GM23338 (cell line): ENCODE results near the gene KIF4A.
"Not testable (repeated sequence)": the region's sequence is repeated elsewhere in the genome, so short reads cannot be mapped to it uniquely, and the experiment has no call there.

Experiments used
- CREB1 ChIP-seq: fragments of 250-450 bp; sonication (Bioruptor Pico); IDR thresholded peaks from 2 replicates; pipeline ENCODE4 v1.5.0; 2020; ENCODE audit warnings: low read depth, mild to moderate bottlenecking, moderate library complexity
- CTCF ChIP-seq, 2 experiments: fragments of 200-600 bp in 1 of 2; sonication (generic) in 1 of 2; conservative IDR thresholded peaks; 2 replicates each; pipeline versions ENCODE4 v1.5.1 to v1.6.1; 2016 to 2017; ENCODE audit warnings: antibody characterized with exemption in 2 of 2, low read depth in 2 of 2, mild to moderate bottlenecking in 2 of 2, moderate library complexity in 1 of 2
- ETS1 ChIP-seq: IDR thresholded peaks from 2 replicates; pipeline ENCODE4 v1.6.1; 2016; ENCODE audit warnings: antibody characterized with exemption
- EZH2 ChIP-seq: fragments of 200-600 bp; sonication (generic); IDR thresholded peaks from one replicate; pipeline ENCODE4 v1.8.0; 2017; ENCODE audit warnings: antibody characterized with exemption, mild to moderate bottlenecking, low read depth; ENCODE audit not compliant: unreplicated experiment
- EZH2phosphoT487 ChIP-seq: fragments of 200-600 bp; sonication (generic); IDR thresholded peaks from one replicate; pipeline ENCODE4 v1.8.1; 2018; ENCODE audit warnings: antibody characterized with exemption; ENCODE audit not compliant: unreplicated experiment
- JUNB ChIP-seq: IDR thresholded peaks from one replicate; pipeline ENCODE4 v1.6.1; 2016; ENCODE audit warnings: antibody characterized with exemption; ENCODE audit not compliant: unreplicated experiment
- NANOG ChIP-seq: IDR thresholded peaks from 2 replicates; pipeline ENCODE4 v1.6.1; 2016; ENCODE audit warnings: antibody characterized with exemption, borderline replicate concordance
- POLR2AphosphoS5 ChIP-seq: IDR thresholded peaks from 2 replicates; pipeline ENCODE4 v1.6.1; 2016; ENCODE audit warnings: antibody characterized with exemption, low read depth
- REST ChIP-seq: IDR thresholded peaks from one replicate; pipeline ENCODE4 v1.6.1; 2018; ENCODE audit warnings: antibody characterized with exemption; ENCODE audit not compliant: unreplicated experiment
- ZNF114 ChIP-seq: fragments of 250-450 bp; sonication (Bioruptor Pico); IDR thresholded peaks from 2 replicates; pipeline ENCODE4 v1.5.0; 2020; ENCODE audit warnings: mild to moderate bottlenecking, moderate library complexity
- TF ChIP-seq, protein P1 (sequence below): fragments of 250-450 bp; sonication (Bioruptor Pico); IDR thresholded peaks from 2 replicates; pipeline ENCODE4 v1.5.0; 2020; ENCODE audit warnings: mild to moderate bottlenecking, moderate library complexity

- TF ChIP-seq CTCF (conservative IDR thresholded peaks at IDR 0.05; ENCODE audit: low read depth in 2 of 2); CREB1 (CRISPR knock-in tag); POLR2AphosphoS5; EZH2; EZH2phosphoT487; REST; ETS1; NANOG; JUNB; ZNF114 (CRISPR knock-in tag): not testable (repeated sequence)
- TF ChIP-seq, protein P1, sequence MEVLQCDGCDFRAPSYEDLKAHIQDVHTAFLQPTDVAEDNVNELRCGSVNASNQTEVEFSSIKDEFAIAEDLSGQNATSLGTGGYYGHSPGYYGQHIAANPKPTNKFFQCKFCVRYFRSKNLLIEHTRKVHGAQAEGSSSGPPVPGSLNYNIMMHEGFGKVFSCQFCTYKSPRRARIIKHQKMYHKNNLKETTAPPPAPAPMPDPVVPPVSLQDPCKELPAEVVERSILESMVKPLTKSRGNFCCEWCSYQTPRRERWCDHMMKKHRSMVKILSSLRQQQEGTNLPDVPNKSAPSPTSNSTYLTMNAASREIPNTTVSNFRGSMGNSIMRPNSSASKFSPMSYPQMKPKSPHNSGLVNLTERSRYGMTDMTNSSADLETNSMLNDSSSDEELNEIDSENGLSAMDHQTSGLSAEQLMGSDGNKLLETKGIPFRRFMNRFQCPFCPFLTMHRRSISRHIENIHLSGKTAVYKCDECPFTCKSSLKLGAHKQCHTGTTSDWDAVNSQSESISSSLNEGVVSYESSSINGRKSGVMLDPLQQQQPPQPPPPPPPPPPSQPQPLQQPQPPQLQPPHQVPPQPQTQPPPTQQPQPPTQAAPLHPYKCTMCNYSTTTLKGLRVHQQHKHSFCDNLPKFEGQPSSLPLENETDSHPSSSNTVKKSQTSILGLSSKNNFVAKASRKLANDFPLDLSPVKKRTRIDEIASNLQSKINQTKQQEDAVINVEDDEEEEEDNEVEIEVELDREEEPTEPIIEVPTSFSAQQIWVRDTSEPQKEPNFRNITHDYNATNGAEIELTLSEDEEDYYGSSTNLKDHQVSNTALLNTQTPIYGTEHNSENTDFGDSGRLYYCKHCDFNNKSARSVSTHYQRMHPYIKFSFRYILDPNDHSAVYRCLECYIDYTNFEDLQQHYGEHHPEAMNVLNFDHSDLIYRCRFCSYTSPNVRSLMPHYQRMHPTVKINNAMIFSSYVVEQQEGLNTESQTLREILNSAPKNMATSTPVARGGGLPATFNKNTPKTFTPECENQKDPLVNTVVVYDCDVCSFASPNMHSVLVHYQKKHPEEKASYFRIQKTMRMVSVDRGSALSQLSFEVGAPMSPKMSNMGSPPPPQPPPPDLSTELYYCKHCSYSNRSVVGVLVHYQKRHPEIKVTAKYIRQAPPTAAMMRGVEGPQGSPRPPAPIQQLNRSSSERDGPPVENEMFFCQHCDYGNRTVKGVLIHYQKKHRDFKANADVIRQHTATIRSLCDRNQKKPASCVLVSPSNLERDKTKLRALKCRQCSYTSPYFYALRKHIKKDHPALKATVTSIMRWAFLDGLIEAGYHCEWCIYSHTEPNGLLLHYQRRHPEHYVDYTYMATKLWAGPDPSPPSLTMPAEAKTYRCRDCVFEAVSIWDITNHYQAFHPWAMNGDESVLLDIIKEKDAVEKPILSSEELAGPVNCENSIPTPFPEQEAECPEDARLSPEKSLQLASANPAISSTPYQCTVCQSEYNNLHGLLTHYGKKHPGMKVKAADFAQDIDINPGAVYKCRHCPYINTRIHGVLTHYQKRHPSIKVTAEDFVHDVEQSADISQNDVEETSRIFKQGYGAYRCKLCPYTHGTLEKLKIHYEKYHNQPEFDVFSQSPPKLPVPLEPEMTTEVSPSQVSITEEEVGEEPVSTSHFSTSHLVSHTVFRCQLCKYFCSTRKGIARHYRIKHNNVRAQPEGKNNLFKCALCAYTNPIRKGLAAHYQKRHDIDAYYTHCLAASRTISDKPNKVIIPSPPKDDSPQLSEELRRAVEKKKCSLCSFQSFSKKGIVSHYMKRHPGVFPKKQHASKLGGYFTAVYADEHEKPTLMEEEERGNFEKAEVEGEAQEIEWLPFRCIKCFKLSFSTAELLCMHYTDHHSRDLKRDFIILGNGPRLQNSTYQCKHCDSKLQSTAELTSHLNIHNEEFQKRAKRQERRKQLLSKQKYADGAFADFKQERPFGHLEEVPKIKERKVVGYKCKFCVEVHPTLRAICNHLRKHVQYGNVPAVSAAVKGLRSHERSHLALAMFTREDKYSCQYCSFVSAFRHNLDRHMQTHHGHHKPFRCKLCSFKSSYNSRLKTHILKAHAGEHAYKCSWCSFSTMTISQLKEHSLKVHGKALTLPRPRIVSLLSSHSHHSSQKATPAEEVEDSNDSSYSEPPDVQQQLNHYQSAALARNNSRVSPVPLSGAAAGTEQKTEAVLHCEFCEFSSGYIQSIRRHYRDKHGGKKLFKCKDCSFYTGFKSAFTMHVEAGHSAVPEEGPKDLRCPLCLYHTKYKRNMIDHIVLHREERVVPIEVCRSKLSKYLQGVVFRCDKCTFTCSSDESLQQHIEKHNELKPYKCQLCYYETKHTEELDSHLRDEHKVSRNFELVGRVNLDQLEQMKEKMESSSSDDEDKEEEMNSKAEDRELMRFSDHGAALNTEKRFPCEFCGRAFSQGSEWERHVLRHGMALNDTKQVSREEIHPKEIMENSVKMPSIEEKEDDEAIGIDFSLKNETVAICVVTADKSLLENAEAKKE (CRISPR knock-in tag) = not testable (repeated sequence)
Measured at GRCh38 chrX:70400181-70400580, 110.3 kb downstream of the KIF4A start.
